H9 (cell line): ENCODE results near the gene CRTAP. TPM values are rescaled to one million over a fixed set of nuclear protein-coding genes. Genes with fewer than 3 reads are reported as not detected.

ENCODE experiments used
- DNase-seq: peaks from one replicate; pipeline ENCODE4 v3.0.0-alpha.2; 2017
- H2AFZ ChIP-seq: one replicate; pipeline ENCODE4 v1.6.1; 2013; ENCODE audit warnings: mild to moderate bottlenecking, low read length, control low read depth, moderate library complexity
- H2AK5ac ChIP-seq: 2 replicates; pipeline ENCODE4 v1.6.1; 2013; ENCODE audit warnings: low read length, control low read depth, mixed read lengths; ENCODE audit not compliant: insufficient read length
- H2BK120ac ChIP-seq: one replicate; pipeline ENCODE4 v1.6.1; 2013; ENCODE audit warnings: low read depth, mild to moderate bottlenecking, low read length, control low read depth, inconsistent platforms; ENCODE audit not compliant: poor library complexity, severe bottlenecking
- H2BK12ac ChIP-seq: 2 replicates; pipeline ENCODE4 v1.6.1; 2013; ENCODE audit warnings: low read length, control low read depth, mixed read lengths, low read depth; ENCODE audit not compliant: insufficient read length
- H2BK15ac ChIP-seq: 2 replicates; pipeline ENCODE4 v1.6.1; 2013; ENCODE audit warnings: low read depth, low read length, control low read depth
- H2BK20ac ChIP-seq: one replicate; pipeline ENCODE4 v1.6.1; 2013; ENCODE audit warnings: low read depth, mild to moderate bottlenecking, low read length, control low read depth, inconsistent platforms; ENCODE audit not compliant: poor library complexity, severe bottlenecking
- H2BK5ac ChIP-seq: 2 replicates; pipeline ENCODE4 v1.6.1; 2013; ENCODE audit warnings: low read length, control low read depth, mixed read lengths; ENCODE audit not compliant: insufficient read length
- H3K14ac ChIP-seq: 2 replicates; pipeline ENCODE4 v1.6.1; 2013; ENCODE audit warnings: low read length, control low read depth; ENCODE audit not compliant: insufficient read depth
- H3K18ac ChIP-seq: 2 replicates; pipeline ENCODE4 v1.6.1; 2013; ENCODE audit warnings: low read depth, mild to moderate bottlenecking, mixed read lengths, low read length, control low read depth; ENCODE audit not compliant: insufficient read length
- H3K23ac ChIP-seq: 2 replicates; pipeline ENCODE4 v1.6.1; 2013; ENCODE audit warnings: low read length, control low read depth, mixed read lengths, low read depth; ENCODE audit not compliant: insufficient read length
- H3K23me2 ChIP-seq: 2 replicates; pipeline ENCODE4 v1.6.1; 2013; ENCODE audit warnings: low read depth, mild to moderate bottlenecking, mixed read lengths, low read length, control low read depth; ENCODE audit not compliant: insufficient read length, poor library complexity, severe bottlenecking
- H3K27ac ChIP-seq: 2 replicates; pipeline ENCODE4 v1.5.1; 2013; ENCODE audit warnings: low read length, control low read depth, mixed read lengths, low read depth; ENCODE audit not compliant: insufficient read length
- H3K27me3 ChIP-seq: 2 replicates; pipeline ENCODE4 v1.6.1; 2013; ENCODE audit warnings: low read length, control low read depth, inconsistent platforms; ENCODE audit not compliant: insufficient read depth
- H3K4ac ChIP-seq: 2 replicates; pipeline ENCODE4 v1.6.1; 2013; ENCODE audit warnings: low read depth, mild to moderate bottlenecking, control low read depth, inconsistent platforms, low read length, moderate library complexity
- H3K4me1 ChIP-seq: 2 replicates; pipeline ENCODE4 v1.6.1; 2013; ENCODE audit warnings: low read length, control low read depth, inconsistent platforms; ENCODE audit not compliant: insufficient read depth
- H3K4me2 ChIP-seq: 2 replicates; pipeline ENCODE4 v1.6.1; 2013; ENCODE audit warnings: low read length, control low read depth, mixed read lengths; ENCODE audit not compliant: insufficient read length, insufficient read depth
- H3K56ac ChIP-seq: 2 replicates; pipeline ENCODE4 v1.6.1; 2013; ENCODE audit warnings: low read depth, mild to moderate bottlenecking, mixed read lengths, low read length, control low read depth; ENCODE audit not compliant: insufficient read length
- H3K79me1 ChIP-seq: 2 replicates; pipeline ENCODE4 v1.6.1; 2013; ENCODE audit warnings: low read depth, mild to moderate bottlenecking, moderate library complexity, low read length, control low read depth, inconsistent platforms; ENCODE audit not compliant: insufficient read depth, poor library complexity, severe bottlenecking
- H3K79me2 ChIP-seq: 2 replicates; pipeline ENCODE4 v1.6.1; 2013; ENCODE audit warnings: low read length, control low read depth, inconsistent platforms; ENCODE audit not compliant: insufficient read depth
- H3K9ac ChIP-seq: 2 replicates; pipeline ENCODE4 v1.6.1; 2013; ENCODE audit warnings: low read length, control low read depth, mixed read lengths; ENCODE audit not compliant: insufficient read length; ENCODE audit errors: extremely low read depth
- H3K9me3 ChIP-seq: one replicate; pipeline ENCODE4 v1.6.1; 2013; ENCODE audit warnings: low read depth, low read length, inconsistent platforms; ENCODE audit not compliant: control insufficient read depth
- H3T11ph ChIP-seq: one replicate; pipeline ENCODE4 v1.6.1; 2013; ENCODE audit warnings: mild to moderate bottlenecking, low read length, control low read depth, inconsistent platforms
- H4K20me1 ChIP-seq: one replicate; pipeline ENCODE4 v1.6.1; 2013; ENCODE audit not compliant: control insufficient read depth, insufficient read length, insufficient read depth
- H4K5ac ChIP-seq: 2 replicates; pipeline ENCODE4 v1.6.1; 2013; ENCODE audit warnings: low read depth, mild to moderate bottlenecking, mixed read lengths, low read length, control low read depth; ENCODE audit not compliant: insufficient read length
- H4K8ac ChIP-seq: replicated peaks from 2 replicates; pipeline ENCODE4 v1.6.1; 2013; ENCODE audit warnings: low read length, control low read depth, mixed read lengths, low read depth; ENCODE audit not compliant: insufficient read length
- H4K91ac ChIP-seq: 2 replicates; pipeline ENCODE4 v1.6.1; 2013; ENCODE audit warnings: low read depth, mild to moderate bottlenecking, moderate library complexity, mixed read lengths, low read length, control low read depth; ENCODE audit not compliant: insufficient read length
- H3K27ac Mint-ChIP-seq, 3 experiments: 2 replicates in 2 of 3; 3 replicates in 1 of 3; pipeline ENCODE4 v1.8.0; 2020 to 2021; ENCODE audit warnings: mixed read lengths in 3 of 3, mild to moderate bottlenecking in 1 of 3, moderate library complexity in 1 of 3
- H3K27me3 Mint-ChIP-seq: 2 replicates; pipeline ENCODE4 v1.8.0; 2021; ENCODE audit warnings: low read depth, mild to moderate bottlenecking, moderate library complexity, mixed read lengths
- H3K36me3 Mint-ChIP-seq, 3 experiments: 2 replicates in 2 of 3; 3 replicates in 1 of 3; pipeline ENCODE4 v1.8.0; 2020 to 2021; ENCODE audit warnings: low read depth in 3 of 3, mixed read lengths in 3 of 3; ENCODE audit not compliant: insufficient read depth in 1 of 3
- H3K4me1 Mint-ChIP-seq, 2 experiments: 2 replicates each; pipeline ENCODE4 v1.8.0; 2020; ENCODE audit warnings: mixed read lengths in 2 of 2
- H3K4me3 Mint-ChIP-seq, 2 experiments: 2 replicates in 1 of 2; 3 replicates in 1 of 2; pipeline ENCODE4 v1.8.0; 2020 to 2021; ENCODE audit warnings: mild to moderate bottlenecking in 2 of 2, mixed read lengths in 2 of 2, moderate library complexity in 1 of 2
- H3K9me3 Mint-ChIP-seq, 2 experiments: 2 replicates in 1 of 2; 3 replicates in 1 of 2; pipeline ENCODE4 v1.8.0; 2020; ENCODE audit warnings: mild to moderate bottlenecking in 2 of 2, mixed read lengths in 2 of 2, moderate library complexity in 1 of 2
- CTCF ChIP-seq: fragments of 200-600 bp; sonication (generic); conservative IDR thresholded peaks from 3 replicates; pipeline ENCODE4 v1.8.0; 2021; ENCODE audit warnings: antibody characterized with exemption, mild to moderate bottlenecking
- WGBS: extraction: QIAGEN DNeasy Blood & Tissue Kit; methylation state at CpG from one replicate; pipeline ENCODE4 v1.1.7; 2013; ENCODE audit warnings: missing lambda C conversion rate, low lambda C conversion rate, mixed read lengths; ENCODE audit not compliant: insufficient read length; ENCODE audit errors: extremely low coverage; 5-methylcytosine and 5-hydroxymethylcytosine counted together
- total RNA-seq: library from RNA; stranded (reverse); gene quantifications from 2 replicates; pipeline ENCODE4 v1.2.1, GENCODE V29; 2021

The CRTAP gene
- total RNA-seq, 1 experiment from 2014 or later = 159 TPM

GRCh38 chr3:33174095-33174494 lies 60.3 kb downstream of the CRTAP start:
- Histone ChIP-seq H3K27ac (no peak overlapping the region), H3K23ac (no peak overlapping the region), H3K18ac (no peak overlapping the region), H2AFZ (no peak overlapping the region), H3K23me2 (no peaks in the 10 kb centered on the region), H2BK20ac (no peak overlapping the region), H2BK12ac (no peak overlapping the region), H2AK5ac (no peak overlapping the region), H3K9ac (no peak overlapping the region), H3K9me3 (no peaks in the 10 kb centered on the region), H3K27me3 (no peaks in the 10 kb centered on the region), H3K79me2 (no peaks in the 10 kb centered on the region), H3K4me1 (no peaks in the 10 kb centered on the region), H3K79me1 (no peaks in the 10 kb centered on the region), H4K5ac (no peak overlapping the region), H2BK5ac (no peak overlapping the region), H2BK15ac (no peak overlapping the region), H3K4me2 (no peak overlapping the region), H3K14ac (no peak overlapping the region), H3T11ph (no peak overlapping the region), H4K20me1 (no peaks in the 10 kb centered on the region), H2BK120ac (no peak overlapping the region), H4K91ac (no peak overlapping the region), H4K8ac (no peak overlapping the region), H3K4ac (no peak overlapping the region), H3K56ac (no peak overlapping the region)
- no peaks in the 10 kb centered on the region for H3K27me3 Mint-ChIP-seq
- H3K36me3 Mint-ChIP-seq = no peaks in the 10 kb centered on the region; a peak in 2 of 7 replicates
- peaks cover 0 to under 1% of the 10 kb centered on the region in 2 experiments; a peak in 2 of 5 replicates for H3K9me3 Mint-ChIP-seq
- no peak overlapping the region for H3K27ac Mint-ChIP-seq
- no peak overlapping the region for H3K4me3 Mint-ChIP-seq
- TF ChIP-seq CTCF = no peak
- no peak for DNase-seq
- H3K4me1 Mint-ChIP-seq = no peaks in the 10 kb centered on the region
- no CpG with 5 or more reads among the region's 4 CpGs for WGBS
